GM12878 (cell line): ENCODE measurements around the gene CPNE5. TPM values are rescaled to one million over a fixed set of nuclear protein-coding genes. Genes with fewer than 3 reads are reported as not detected.

Experiments used
- BACH1 ChIP-seq: fragments of 450-650 bp; IDR thresholded peaks from 2 replicates; pipeline ENCODE4 v1.6.1; 2017; ENCODE audit warnings: mild to moderate bottlenecking, borderline replicate concordance
- CBX5 ChIP-seq: sonication (generic); IDR thresholded peaks from 2 replicates; pipeline ENCODE4 v1.6.1; 2016; ENCODE audit warnings: low read depth, moderate library complexity, mild to moderate bottlenecking, inconsistent platforms
- CHD1 ChIP-seq: IDR thresholded peaks from 2 replicates; pipeline ENCODE4 v1.6.1; 2012; ENCODE audit warnings: low read depth, low read length, improper control_type of control experiment
- EED ChIP-seq: sonication (generic); IDR thresholded peaks from 2 replicates; pipeline ENCODE4 v1.6.1; 2016; ENCODE audit warnings: antibody characterized with exemption, low read depth
- FOS ChIP-seq: IDR thresholded peaks from 3 replicates; pipeline ENCODE4 v1.6.1; 2011; ENCODE audit warnings: borderline replicate concordance; ENCODE audit not compliant: insufficient read length; ENCODE audit errors: extremely low read depth
- HCFC1 ChIP-seq: fragments of 150-350 bp; IDR thresholded peaks from 2 replicates; pipeline ENCODE4 v1.6.1; 2014; ENCODE audit warnings: low read length
- HDGF ChIP-seq: fragments of 450-650 bp; IDR thresholded peaks from 2 replicates; pipeline ENCODE4 v1.6.1; 2016; ENCODE audit warnings: antibody characterized with exemption
- KDM1A ChIP-seq: fragments of 200-600 bp; sonication (generic); IDR thresholded peaks from 2 replicates; pipeline ENCODE4 v1.6.1; 2016; ENCODE audit warnings: borderline replicate concordance
- MEF2A ChIP-seq: IDR thresholded peaks from 2 replicates; pipeline ENCODE4 v1.6.1; 2011; ENCODE audit warnings: low read depth, mild to moderate bottlenecking, low read length, moderate library complexity; ENCODE audit not compliant: insufficient read depth
- MEF2B ChIP-seq: fragments of 450-650 bp; IDR thresholded peaks from 2 replicates; pipeline ENCODE4 v1.6.1; 2018; ENCODE audit warnings: mild to moderate bottlenecking, moderate library complexity; ENCODE audit not compliant: partially characterized antibody, poor library complexity, severe bottlenecking
- MTA2 ChIP-seq: fragments of 450-650 bp; IDR thresholded peaks from 2 replicates; pipeline ENCODE4 v1.6.1; 2016; ENCODE audit warnings: low read depth, mild to moderate bottlenecking, moderate library complexity
- NBN ChIP-seq: fragments of 450-650 bp; IDR thresholded peaks from 2 replicates; pipeline ENCODE4 v1.6.1; 2016
- NFIC ChIP-seq: IDR thresholded peaks from 2 replicates; pipeline ENCODE4 v1.6.1; 2012; ENCODE audit warnings: low read depth, mild to moderate bottlenecking, inconsistent platforms, low read length, moderate library complexity
- RB1 ChIP-seq: fragments of 450-650 bp; formaldehyde crosslinking; IDR thresholded peaks from 2 replicates; pipeline ENCODE4 v1.6.1; 2017; ENCODE audit warnings: mild to moderate bottlenecking, borderline replicate concordance
- RUNX3 ChIP-seq: IDR thresholded peaks from 2 replicates; pipeline ENCODE4 v1.6.1; 2012; ENCODE audit warnings: low read length, inconsistent platforms
- SIN3A ChIP-seq: IDR thresholded peaks from 2 replicates; pipeline ENCODE4 v1.6.1; 2012; ENCODE audit warnings: low read depth, low read length, improper control_type of control experiment
- SMAD1 ChIP-seq: fragments of 450-650 bp; IDR thresholded peaks from 2 replicates; pipeline ENCODE4 v1.6.1; 2018; ENCODE audit warnings: mild to moderate bottlenecking, low read depth; ENCODE audit not compliant: partially characterized antibody
- SP1 ChIP-seq: IDR thresholded peaks from one replicate; pipeline ENCODE4 v1.6.1; 2011; ENCODE audit warnings: low read depth, low read length
- SUPT20H ChIP-seq: IDR thresholded peaks from 2 replicates; pipeline ENCODE4 v1.6.1; 2011; ENCODE audit warnings: low read depth, mild to moderate bottlenecking, low read length, moderate library complexity, borderline replicate concordance; ENCODE audit not compliant: control insufficient read depth
- YY1 ChIP-seq: IDR thresholded peaks from 2 replicates; pipeline ENCODE4 v1.6.1; 2011; ENCODE audit warnings: low read depth, mild to moderate bottlenecking, low read length
- ZNF274 ChIP-seq: IDR thresholded peaks from one replicate; pipeline ENCODE4 v1.8.0; 2011; ENCODE audit not compliant: insufficient read length, insufficient read depth
- ZNF384 ChIP-seq: IDR thresholded peaks from 2 replicates; pipeline ENCODE4 v1.6.1; 2012; ENCODE audit warnings: low read depth, mild to moderate bottlenecking, low read length, improper control_type of control experiment, borderline replicate concordance
- polyA plus RNA-seq, 11 experiments: library from polyadenylated mRNA; depleted of rRNA in 4 of 11; unstranded in 6 of 11; stranded (reverse) in 5 of 11; fragments of >200 nt; fragmentation: Nextera tagmentation in 4 of 11; fragmentation: Illumina TruSeq in 1 of 11; extraction: Ambion mirVana in 4 of 11; extraction: Trizol in 1 of 11; gene quantifications; 1 replicate in 1 of 11; 2 replicates in 10 of 11; pipeline versions ENCODE4 v1.2.1 to v1.2.3, GENCODE V29; 2011 to 2016; ENCODE audit warnings: inconsistent platforms in 2 of 11, missing spikeins in 2 of 11, low read depth in 1 of 11
- total RNA-seq, 4 experiments: library from RNA; depleted of rRNA in 3 of 4; stranded (reverse); fragments of >200 nt in 3 of 4; fragmentation: Illumina TruSeq in 1 of 4; extraction: Trizol in 1 of 4; gene quantifications; 2 replicates each; pipeline versions ENCODE4 v1.2.1 to v1.2.3, GENCODE V29; 2013 to 2021
- TF ChIP-seq, protein P1 (sequence below): fragments of 150-350 bp; IDR thresholded peaks from 2 replicates; pipeline ENCODE4 v1.6.1; 2016; ENCODE audit warnings: low read depth, low read length
- TF ChIP-seq, protein P2 (sequence below): IDR thresholded peaks from 2 replicates; pipeline ENCODE4 v1.6.1; 2012; ENCODE audit warnings: low read depth, low read length, improper control_type of control experiment
- TF ChIP-seq, protein P3 (sequence below): fragments of 450-650 bp; conservative IDR thresholded peaks from 2 replicates; pipeline ENCODE4 v1.6.1; 2017; ENCODE audit warnings: mild to moderate bottlenecking, moderate library complexity
- TF ChIP-seq, protein P4 (sequence below): fragments of 450-650 bp; IDR thresholded peaks from 2 replicates; pipeline ENCODE4 v1.6.1; 2016; ENCODE audit warnings: mild to moderate bottlenecking

Gene CPNE5
- total and polyA plus RNA-seq, 10 of the 15 experiments (the other 5 are each of a cell fraction or from before 2014, with no cell fraction given): 2.4 to 39.1 (median 18.2) TPM

DNA sequence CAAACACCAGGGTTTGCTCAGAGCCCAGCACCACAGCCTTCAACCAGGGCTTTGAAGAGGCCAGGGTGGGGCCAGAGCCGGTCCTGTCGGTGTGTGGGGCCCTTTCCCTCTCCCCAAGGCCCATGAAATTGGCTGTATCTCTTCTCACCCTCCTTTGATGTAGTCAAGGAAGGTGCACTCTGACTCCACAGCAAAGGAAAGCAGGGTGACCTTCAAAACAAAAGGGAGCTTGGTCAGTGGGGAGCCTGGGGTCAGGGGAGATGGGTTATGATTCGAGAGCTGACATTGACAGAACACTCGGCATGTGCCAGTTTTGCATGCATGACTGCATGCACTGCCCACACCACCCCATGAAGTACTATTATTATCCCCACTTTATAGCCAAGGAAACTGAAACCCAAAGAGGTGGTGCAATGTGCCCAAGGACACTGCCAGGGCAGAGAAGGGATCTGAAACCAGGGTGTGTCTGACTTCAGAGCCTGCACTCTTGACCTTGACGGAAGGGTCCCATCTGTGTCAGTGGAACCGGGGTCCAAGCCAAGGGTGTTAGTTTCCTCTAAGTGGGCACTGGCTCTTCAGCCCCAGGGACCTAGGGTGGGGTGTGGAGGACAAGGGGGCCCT, 86.2 kb downstream of the CPNE5 start (continued):
- TF ChIP-seq, protein P1, sequence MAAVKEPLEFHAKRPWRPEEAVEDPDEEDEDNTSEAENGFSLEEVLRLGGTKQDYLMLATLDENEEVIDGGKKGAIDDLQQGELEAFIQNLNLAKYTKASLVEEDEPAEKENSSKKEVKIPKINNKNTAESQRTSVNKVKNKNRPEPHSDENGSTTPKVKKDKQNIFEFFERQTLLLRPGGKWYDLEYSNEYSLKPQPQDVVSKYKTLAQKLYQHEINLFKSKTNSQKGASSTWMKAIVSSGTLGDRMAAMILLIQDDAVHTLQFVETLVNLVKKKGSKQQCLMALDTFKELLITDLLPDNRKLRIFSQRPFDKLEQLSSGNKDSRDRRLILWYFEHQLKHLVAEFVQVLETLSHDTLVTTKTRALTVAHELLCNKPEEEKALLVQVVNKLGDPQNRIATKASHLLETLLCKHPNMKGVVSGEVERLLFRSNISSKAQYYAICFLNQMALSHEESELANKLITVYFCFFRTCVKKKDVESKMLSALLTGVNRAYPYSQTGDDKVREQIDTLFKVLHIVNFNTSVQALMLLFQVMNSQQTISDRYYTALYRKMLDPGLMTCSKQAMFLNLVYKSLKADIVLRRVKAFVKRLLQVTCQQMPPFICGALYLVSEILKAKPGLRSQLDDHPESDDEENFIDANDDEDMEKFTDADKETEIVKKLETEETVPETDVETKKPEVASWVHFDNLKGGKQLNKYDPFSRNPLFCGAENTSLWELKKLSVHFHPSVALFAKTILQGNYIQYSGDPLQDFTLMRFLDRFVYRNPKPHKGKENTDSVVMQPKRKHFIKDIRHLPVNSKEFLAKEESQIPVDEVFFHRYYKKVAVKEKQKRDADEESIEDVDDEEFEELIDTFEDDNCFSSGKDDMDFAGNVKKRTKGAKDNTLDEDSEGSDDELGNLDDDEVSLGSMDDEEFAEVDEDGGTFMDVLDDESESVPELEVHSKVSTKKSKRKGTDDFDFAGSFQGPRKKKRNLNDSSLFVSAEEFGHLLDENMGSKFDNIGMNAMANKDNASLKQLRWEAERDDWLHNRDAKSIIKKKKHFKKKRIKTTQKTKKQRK: no peak
- TF ChIP-seq CBX5 (no peak), NBN (no peak), RUNX3 (peak; percentile 74), ZNF384 (no peak), CHD1 (no peak), YY1 (no peak), HCFC1 (no peak), RB1 (no peak), BACH1 (no peak), FOS (no peak), ZNF274 (no peak), MEF2A (peak; percentile 64; the same call in 1 of the 2 replicates), EED (peak; percentile 87), MEF2B (peak; percentile 80), NFIC (no peak), KDM1A (no peak), SUPT20H (no peak), SMAD1 (no peak), MTA2 (peak; percentile 75; the same call in 1 of the 2 replicates), SP1 (no peak), SIN3A (no peak), HDGF (no peak)
- TF ChIP-seq, protein P2, sequence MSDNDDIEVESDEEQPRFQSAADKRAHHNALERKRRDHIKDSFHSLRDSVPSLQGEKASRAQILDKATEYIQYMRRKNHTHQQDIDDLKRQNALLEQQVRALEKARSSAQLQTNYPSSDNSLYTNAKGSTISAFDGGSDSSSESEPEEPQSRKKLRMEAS: no peak
- TF ChIP-seq, protein P3, sequence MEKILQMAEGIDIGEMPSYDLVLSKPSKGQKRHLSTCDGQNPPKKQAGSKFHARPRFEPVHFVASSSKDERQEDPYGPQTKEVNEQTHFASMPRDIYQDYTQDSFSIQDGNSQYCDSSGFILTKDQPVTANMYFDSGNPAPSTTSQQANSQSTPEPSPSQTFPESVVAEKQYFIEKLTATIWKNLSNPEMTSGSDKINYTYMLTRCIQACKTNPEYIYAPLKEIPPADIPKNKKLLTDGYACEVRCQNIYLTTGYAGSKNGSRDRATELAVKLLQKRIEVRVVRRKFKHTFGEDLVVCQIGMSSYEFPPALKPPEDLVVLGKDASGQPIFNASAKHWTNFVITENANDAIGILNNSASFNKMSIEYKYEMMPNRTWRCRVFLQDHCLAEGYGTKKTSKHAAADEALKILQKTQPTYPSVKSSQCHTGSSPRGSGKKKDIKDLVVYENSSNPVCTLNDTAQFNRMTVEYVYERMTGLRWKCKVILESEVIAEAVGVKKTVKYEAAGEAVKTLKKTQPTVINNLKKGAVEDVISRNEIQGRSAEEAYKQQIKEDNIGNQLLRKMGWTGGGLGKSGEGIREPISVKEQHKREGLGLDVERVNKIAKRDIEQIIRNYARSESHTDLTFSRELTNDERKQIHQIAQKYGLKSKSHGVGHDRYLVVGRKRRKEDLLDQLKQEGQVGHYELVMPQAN: no peak
- TF ChIP-seq, protein P4, sequence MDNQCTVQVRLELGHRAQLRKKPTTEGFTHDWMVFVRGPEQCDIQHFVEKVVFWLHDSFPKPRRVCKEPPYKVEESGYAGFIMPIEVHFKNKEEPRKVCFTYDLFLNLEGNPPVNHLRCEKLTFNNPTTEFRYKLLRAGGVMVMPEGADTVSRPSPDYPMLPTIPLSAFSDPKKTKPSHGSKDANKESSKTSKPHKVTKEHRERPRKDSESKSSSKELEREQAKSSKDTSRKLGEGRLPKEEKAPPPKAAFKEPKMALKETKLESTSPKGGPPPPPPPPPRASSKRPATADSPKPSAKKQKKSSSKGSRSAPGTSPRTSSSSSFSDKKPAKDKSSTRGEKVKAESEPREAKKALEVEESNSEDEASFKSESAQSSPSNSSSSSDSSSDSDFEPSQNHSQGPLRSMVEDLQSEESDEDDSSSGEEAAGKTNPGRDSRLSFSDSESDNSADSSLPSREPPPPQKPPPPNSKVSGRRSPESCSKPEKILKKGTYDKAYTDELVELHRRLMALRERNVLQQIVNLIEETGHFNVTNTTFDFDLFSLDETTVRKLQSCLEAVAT: no peak
